HCT116 (cell line): Measurements from ENCODE around the gene SBNO2.

Experiments
- CBX3 ChIP-seq: IDR thresholded peaks from 2 replicates; pipeline ENCODE4 v1.6.1; 2012; ENCODE audit warnings: low read depth
- ELF1 ChIP-seq: IDR thresholded peaks from 2 replicates; pipeline ENCODE4 v1.6.1; 2012; ENCODE audit warnings: low read depth, borderline replicate concordance
- EZH2 ChIP-seq: fragments of 200-600 bp; sonication (generic); IDR thresholded peaks from 2 replicates; pipeline ENCODE4 v1.6.1; 2017; ENCODE audit warnings: antibody characterized with exemption, mixed run types
- JUND ChIP-seq: IDR thresholded peaks from 2 replicates; pipeline ENCODE4 v1.6.1; 2012
- POLR2A ChIP-seq: IDR thresholded peaks from 2 replicates; pipeline ENCODE4 v1.7.0; 2011; ENCODE audit warnings: borderline replicate concordance; ENCODE audit not compliant: insufficient read depth, insufficient read length; ENCODE audit errors: extremely low read depth
- POLR2AphosphoS5 ChIP-seq: IDR thresholded peaks from 2 replicates; pipeline ENCODE4 v1.6.1; 2011; ENCODE audit warnings: mild to moderate bottlenecking, low read depth, low read length, moderate library complexity
- RAD21 ChIP-seq: IDR thresholded peaks from 2 replicates; pipeline ENCODE4 v1.6.1; 2012; ENCODE audit warnings: low read depth, mild to moderate bottlenecking
- SP1 ChIP-seq: IDR thresholded peaks from 2 replicates; pipeline ENCODE4 v1.6.1; 2012; ENCODE audit warnings: low read depth
- TCF7L2 ChIP-seq: IDR thresholded peaks from 2 replicates; pipeline ENCODE4 v1.7.0; 2011; ENCODE audit warnings: borderline replicate concordance, inconsistent platforms; ENCODE audit not compliant: insufficient read depth, insufficient read length; ENCODE audit errors: extremely low read depth
- YY1 ChIP-seq: IDR thresholded peaks from 2 replicates; pipeline ENCODE4 v1.6.1; 2011; ENCODE audit warnings: low read length, low read depth, moderate library complexity, mild to moderate bottlenecking; ENCODE audit not compliant: insufficient replicate concordance; ENCODE audit errors: extremely low read depth
- ZFX ChIP-seq: fragments of 450-650 bp; IDR thresholded peaks from 2 replicates; pipeline ENCODE4 v1.6.1; 2017
- TF ChIP-seq, protein P1 (sequence below), 3 experiments: fragments of 200-600 bp in 1 of 3; sonication (generic) in 1 of 3; IDR thresholded peaks in 2 of 3; conservative IDR thresholded peaks in 1 of 3; 2 replicates each; pipeline ENCODE4 v1.5.1; 2012 to 2017; ENCODE audit warnings: low read depth in 2 of 3, low read length in 2 of 3, antibody characterized with exemption in 1 of 3, borderline replicate concordance in 1 of 3, control low read depth in 1 of 3, mild to moderate bottlenecking in 1 of 3, mixed read lengths in 1 of 3, mixed run types in 1 of 3, moderate library complexity in 1 of 3; ENCODE audit not compliant: insufficient read depth in 1 of 3
- TF ChIP-seq, protein P2 (sequence below): IDR thresholded peaks from 2 replicates; pipeline ENCODE4 v1.6.1; 2012; ENCODE audit warnings: low read depth
- TF ChIP-seq, protein P3 (sequence below): IDR thresholded peaks from 2 replicates; pipeline ENCODE4 v1.6.1; 2012

DNA sequence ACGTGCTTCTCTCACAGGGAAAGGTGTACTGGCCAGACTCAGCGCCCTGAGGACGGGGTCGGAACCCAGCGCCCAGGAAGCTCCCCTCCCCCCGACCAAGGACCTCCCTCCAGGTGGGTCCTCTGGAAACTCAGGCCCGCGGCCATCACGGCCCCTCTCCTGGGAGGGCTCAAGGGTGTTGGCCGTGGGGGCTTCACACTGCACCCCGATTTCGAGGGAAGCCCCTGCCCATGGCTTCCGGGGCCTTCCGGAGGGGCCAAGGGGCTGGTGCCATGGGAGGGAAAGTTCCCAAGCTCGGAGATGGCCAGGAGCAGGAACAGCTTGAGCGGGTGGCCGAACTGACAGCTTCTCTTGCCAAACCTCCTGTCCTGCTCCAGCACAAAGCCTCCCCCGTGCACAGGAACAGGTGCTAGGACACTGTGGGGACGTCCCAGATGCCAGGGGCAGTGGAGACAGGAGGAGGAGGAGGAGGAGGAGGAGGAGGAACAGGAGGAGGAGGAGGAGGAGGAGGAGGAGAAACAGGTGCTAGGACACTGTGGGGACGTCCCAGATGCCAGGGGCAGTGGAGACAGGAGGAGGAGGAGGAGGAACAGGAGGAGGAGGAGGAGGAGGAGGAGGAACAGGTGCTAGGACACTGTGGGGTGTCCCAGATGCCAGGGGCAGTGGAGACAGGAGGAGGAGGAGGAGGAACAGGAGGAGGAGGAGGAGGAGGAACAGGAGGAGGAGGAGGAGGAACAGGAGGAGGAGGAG lies 10.0 kb downstream of the SBNO2 start:
- TF ChIP-seq, protein P1, sequence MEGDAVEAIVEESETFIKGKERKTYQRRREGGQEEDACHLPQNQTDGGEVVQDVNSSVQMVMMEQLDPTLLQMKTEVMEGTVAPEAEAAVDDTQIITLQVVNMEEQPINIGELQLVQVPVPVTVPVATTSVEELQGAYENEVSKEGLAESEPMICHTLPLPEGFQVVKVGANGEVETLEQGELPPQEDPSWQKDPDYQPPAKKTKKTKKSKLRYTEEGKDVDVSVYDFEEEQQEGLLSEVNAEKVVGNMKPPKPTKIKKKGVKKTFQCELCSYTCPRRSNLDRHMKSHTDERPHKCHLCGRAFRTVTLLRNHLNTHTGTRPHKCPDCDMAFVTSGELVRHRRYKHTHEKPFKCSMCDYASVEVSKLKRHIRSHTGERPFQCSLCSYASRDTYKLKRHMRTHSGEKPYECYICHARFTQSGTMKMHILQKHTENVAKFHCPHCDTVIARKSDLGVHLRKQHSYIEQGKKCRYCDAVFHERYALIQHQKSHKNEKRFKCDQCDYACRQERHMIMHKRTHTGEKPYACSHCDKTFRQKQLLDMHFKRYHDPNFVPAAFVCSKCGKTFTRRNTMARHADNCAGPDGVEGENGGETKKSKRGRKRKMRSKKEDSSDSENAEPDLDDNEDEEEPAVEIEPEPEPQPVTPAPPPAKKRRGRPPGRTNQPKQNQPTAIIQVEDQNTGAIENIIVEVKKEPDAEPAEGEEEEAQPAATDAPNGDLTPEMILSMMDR (IDR thresholded peaks at IDR 0.05 in 2 of 3, conservative IDR thresholded peaks at IDR 0.05 in 1 of 3; ENCODE audit: borderline replicate concordance in 1 of 3, insufficient read depth in 1 of 3, low read depth in 2 of 3, low read length in 2 of 3) = no peak
- TF ChIP-seq YY1 = no peak
- no peak for TF ChIP-seq EZH2
- TF ChIP-seq, protein P2, sequence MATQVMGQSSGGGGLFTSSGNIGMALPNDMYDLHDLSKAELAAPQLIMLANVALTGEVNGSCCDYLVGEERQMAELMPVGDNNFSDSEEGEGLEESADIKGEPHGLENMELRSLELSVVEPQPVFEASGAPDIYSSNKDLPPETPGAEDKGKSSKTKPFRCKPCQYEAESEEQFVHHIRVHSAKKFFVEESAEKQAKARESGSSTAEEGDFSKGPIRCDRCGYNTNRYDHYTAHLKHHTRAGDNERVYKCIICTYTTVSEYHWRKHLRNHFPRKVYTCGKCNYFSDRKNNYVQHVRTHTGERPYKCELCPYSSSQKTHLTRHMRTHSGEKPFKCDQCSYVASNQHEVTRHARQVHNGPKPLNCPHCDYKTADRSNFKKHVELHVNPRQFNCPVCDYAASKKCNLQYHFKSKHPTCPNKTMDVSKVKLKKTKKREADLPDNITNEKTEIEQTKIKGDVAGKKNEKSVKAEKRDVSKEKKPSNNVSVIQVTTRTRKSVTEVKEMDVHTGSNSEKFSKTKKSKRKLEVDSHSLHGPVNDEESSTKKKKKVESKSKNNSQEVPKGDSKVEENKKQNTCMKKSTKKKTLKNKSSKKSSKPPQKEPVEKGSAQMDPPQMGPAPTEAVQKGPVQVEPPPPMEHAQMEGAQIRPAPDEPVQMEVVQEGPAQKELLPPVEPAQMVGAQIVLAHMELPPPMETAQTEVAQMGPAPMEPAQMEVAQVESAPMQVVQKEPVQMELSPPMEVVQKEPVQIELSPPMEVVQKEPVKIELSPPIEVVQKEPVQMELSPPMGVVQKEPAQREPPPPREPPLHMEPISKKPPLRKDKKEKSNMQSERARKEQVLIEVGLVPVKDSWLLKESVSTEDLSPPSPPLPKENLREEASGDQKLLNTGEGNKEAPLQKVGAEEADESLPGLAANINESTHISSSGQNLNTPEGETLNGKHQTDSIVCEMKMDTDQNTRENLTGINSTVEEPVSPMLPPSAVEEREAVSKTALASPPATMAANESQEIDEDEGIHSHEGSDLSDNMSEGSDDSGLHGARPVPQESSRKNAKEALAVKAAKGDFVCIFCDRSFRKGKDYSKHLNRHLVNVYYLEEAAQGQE = no peak
- TF ChIP-seq, protein P3, sequence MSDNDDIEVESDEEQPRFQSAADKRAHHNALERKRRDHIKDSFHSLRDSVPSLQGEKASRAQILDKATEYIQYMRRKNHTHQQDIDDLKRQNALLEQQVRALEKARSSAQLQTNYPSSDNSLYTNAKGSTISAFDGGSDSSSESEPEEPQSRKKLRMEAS = no peak
- TF ChIP-seq CBX3 = no peak
- no peak for TF ChIP-seq ZFX
- no peak for TF ChIP-seq POLR2A
- TF ChIP-seq POLR2AphosphoS5 = no peak
- no peak for TF ChIP-seq RAD21
- no peak for TF ChIP-seq SP1
- no peak for TF ChIP-seq JUND
- TF ChIP-seq TCF7L2 = no peak
- no peak for TF ChIP-seq ELF1
